MCF 10A (cell line): ENCODE results near the gene DUSP23. TPM values are rescaled to one million over a fixed set of nuclear protein-coding genes. Genes with fewer than 3 reads are reported as not detected.

ENCODE experiments used
- BruUV-seq: library from RNA; stranded (reverse); fragments of 400-500 nt; replicated peaks from 2 replicates; lab custom pipeline; 2021; lab: Mats Ljungman, UMichigan
- CTCF ChIA-PET: fragments of 300-600 bp; sonication (Branson Sonifier 250); formaldehyde crosslinking; extraction: SDS; loops from one replicate; lab custom pipeline; 2021; ENCODE audit warnings: antibody characterized with exemption, inconsistent platforms; lab: Yijun Ruan, JAX
- POLR2A ChIA-PET: fragments of 300-600, 350-650 bp; sonication (Branson Sonifier 250); formaldehyde crosslinking; extraction: SDS; loops from one replicate; lab custom pipeline; 2020; ENCODE audit warnings: antibody characterized with exemption, inconsistent platforms; lab: Yijun Ruan, JAX
- DNase-seq: peaks from one replicate; pipeline ENCODE4 v3.0.0-alpha.2; 2018; ENCODE audit not compliant: unreplicated experiment
- H3K27ac Mint-ChIP-seq: one replicate; pipeline ENCODE4 v1.8.0; 2022; ENCODE audit warnings: mild to moderate bottlenecking, low read depth, mixed read lengths; ENCODE audit not compliant: unreplicated experiment
- H3K27me3 Mint-ChIP-seq: one replicate; pipeline ENCODE4 v1.8.0; 2022; ENCODE audit warnings: mixed read lengths; ENCODE audit not compliant: insufficient read depth, unreplicated experiment
- H3K36me3 Mint-ChIP-seq: one replicate; pipeline ENCODE4 v1.8.0; 2022; ENCODE audit warnings: mild to moderate bottlenecking, moderate library complexity, mixed read lengths; ENCODE audit not compliant: insufficient read depth, unreplicated experiment
- H3K4me1 Mint-ChIP-seq: one replicate; pipeline ENCODE4 v1.8.0; 2022; ENCODE audit warnings: mixed read lengths; ENCODE audit not compliant: insufficient read depth, unreplicated experiment
- H3K4me3 Mint-ChIP-seq: one replicate; pipeline ENCODE4 v1.8.0; 2022; ENCODE audit warnings: mild to moderate bottlenecking, moderate library complexity, mixed read lengths; ENCODE audit not compliant: unreplicated experiment
- H3K9me3 Mint-ChIP-seq: one replicate; pipeline ENCODE4 v1.8.0; 2022; ENCODE audit warnings: mixed read lengths; ENCODE audit not compliant: unreplicated experiment
- intact Hi-C: fragments of 100-400 bp; cut with micrococcal nuclease; formaldehyde crosslinking; loops from 2 replicates; pipeline ENCODE4 v1.14.1; 2022
- total RNA-seq: library from RNA; stranded (reverse); gene quantifications from 2 replicates; pipeline ENCODE4 v1.2.3, GENCODE V29; 2022
- TF ChIP-seq, protein P1 (sequence below): fragments of 200-600 bp; IDR thresholded peaks from one replicate; pipeline ENCODE4 v1.8.0; 2022; ENCODE audit warnings: antibody characterized with exemption, mild to moderate bottlenecking; ENCODE audit not compliant: unreplicated experiment

DUSP23 gene
- total RNA-seq, 1 experiment from 2014 or later: 178 TPM

DNA sequence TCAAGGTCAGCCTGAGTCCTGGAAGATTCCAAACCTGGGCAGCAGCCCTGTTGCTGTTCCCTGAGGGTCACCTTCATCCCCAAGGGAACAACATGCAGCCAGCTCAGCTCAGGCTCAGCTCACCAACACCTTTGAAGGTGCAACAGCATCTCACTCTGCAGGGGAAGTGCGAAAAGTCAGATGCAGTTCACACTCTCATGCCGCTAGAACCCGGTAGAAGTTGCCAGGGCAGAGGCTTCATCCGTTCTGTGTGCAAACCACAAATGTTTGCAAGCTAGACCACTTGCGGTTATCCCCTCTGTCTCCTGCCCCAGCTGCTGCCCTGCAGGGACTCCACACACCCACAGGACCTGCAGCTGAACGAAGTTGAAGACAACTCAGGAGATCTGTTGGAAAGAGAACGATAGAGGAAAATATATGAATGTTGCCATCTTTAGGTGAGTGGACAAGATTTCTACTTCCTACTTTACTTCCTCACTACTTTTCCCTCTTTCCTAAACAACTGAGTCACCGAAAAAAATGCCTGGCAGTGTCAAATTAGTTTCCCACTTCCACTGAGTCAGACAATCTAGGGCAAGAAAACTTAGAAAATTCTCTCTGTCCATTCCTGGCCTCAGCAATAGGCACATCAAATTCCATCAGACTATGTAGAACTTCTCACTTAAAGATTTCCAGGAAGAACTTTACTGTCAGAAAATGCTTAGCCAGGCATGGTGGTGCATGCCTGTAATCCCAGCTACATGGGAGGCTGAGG lies 19.6 kb downstream of the DUSP23 start:
- H3K27ac Mint-ChIP-seq: no peak overlapping the region
- TF ChIP-seq, protein P1, sequence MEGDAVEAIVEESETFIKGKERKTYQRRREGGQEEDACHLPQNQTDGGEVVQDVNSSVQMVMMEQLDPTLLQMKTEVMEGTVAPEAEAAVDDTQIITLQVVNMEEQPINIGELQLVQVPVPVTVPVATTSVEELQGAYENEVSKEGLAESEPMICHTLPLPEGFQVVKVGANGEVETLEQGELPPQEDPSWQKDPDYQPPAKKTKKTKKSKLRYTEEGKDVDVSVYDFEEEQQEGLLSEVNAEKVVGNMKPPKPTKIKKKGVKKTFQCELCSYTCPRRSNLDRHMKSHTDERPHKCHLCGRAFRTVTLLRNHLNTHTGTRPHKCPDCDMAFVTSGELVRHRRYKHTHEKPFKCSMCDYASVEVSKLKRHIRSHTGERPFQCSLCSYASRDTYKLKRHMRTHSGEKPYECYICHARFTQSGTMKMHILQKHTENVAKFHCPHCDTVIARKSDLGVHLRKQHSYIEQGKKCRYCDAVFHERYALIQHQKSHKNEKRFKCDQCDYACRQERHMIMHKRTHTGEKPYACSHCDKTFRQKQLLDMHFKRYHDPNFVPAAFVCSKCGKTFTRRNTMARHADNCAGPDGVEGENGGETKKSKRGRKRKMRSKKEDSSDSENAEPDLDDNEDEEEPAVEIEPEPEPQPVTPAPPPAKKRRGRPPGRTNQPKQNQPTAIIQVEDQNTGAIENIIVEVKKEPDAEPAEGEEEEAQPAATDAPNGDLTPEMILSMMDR: no peak
- no peaks in the 10 kb centered on the region for H3K9me3 Mint-ChIP-seq
- DNase-seq: no peak
- ChIA-PET CTCF (interaction anchor here (0.6 to 27.0 kb wide), 32 partner anchors 9 to 798 kb away, joined by 3 to 1396 read pairs (median 26); partner anchors contain the start of genes DUSP23, SLAMF8 and TAGLN2), POLR2A (interaction anchor here (3.7 kb wide), 1 partner anchor 91 kb away, joined by 57 read pairs; no protein-coding TSS in a partner anchor)
- peaks cover 6% of the 10 kb centered on the region for H3K4me1 Mint-ChIP-seq
- intact Hi-C loops: no loop called here
- no TSS peak for BruUV-seq
- H3K27me3 Mint-ChIP-seq: no peaks in the 10 kb centered on the region
- no peaks in the 10 kb centered on the region for H3K36me3 Mint-ChIP-seq
- no peak overlapping the region for H3K4me3 Mint-ChIP-seq

- H3K27ac Mint-ChIP-seq: no peak within 1 kb of the TSS
- intact Hi-C loops: no loop called here
- CTCF ChIA-PET: interaction anchor here (0.6 to 27.0 kb wide), 22 partner anchors 11 to 732 kb away, joined by 3 to 1396 read pairs (median 4); partner anchors contain the start of gene DUSP23
Measured at GRCh38 chr1:159802111-159802510, 21.3 kb downstream of the DUSP23 start, which contains the start of gene FCRL6. FCRL6 (plus strand) TSS chr1:159802360; CDS start chr1:159802425, 65 bp downstream.

GRCh38 chr1:159803956-159804689 lies 23.4 kb downstream of the DUSP23 start:
- TF ChIP-seq, protein P1: no peak
- intact Hi-C loops: no loop called here
- peaks cover 6% of the 10 kb centered on the region for H3K4me1 Mint-ChIP-seq
- no peaks in the 10 kb centered on the region for H3K27me3 Mint-ChIP-seq
- no peak overlapping the region for H3K4me3 Mint-ChIP-seq
- H3K9me3 Mint-ChIP-seq: no peaks in the 10 kb centered on the region
- ChIA-PET POLR2A (interaction anchor here (0.7 to 1.6 kb wide), 2 partner anchors 11 to 642 kb away, joined by 3 to 4 read pairs; no protein-coding TSS in a partner anchor), CTCF (interaction anchor here (0.5 to 27.0 kb wide), 19 partner anchors 7 to 672 kb away, joined by 3 to 1396 read pairs (median 4); partner anchors contain the start of gene DUSP23)
- no peak overlapping the region for H3K27ac Mint-ChIP-seq
- DNase-seq: no peak
- BruUV-seq: no TSS peak
- H3K36me3 Mint-ChIP-seq: no peaks in the 10 kb centered on the region

More at GRCh38 chr1:159802111-159802510, 21.3 kb downstream of the DUSP23 start, which contains the start of gene FCRL6:
- Mint-ChIP-seq H3K36me3 (no peaks in the 10 kb centered on the region), H3K4me1 (peaks cover 6% of the 10 kb centered on the region), H3K4me3 (no peak within 1 kb of the TSS), H3K9me3 (no peaks in the 10 kb centered on the region), H3K27me3 (no peaks in the 10 kb centered on the region)
- POLR2A ChIA-PET: no interaction called here
- DNase-seq: no peak
- TF ChIP-seq, protein P1: no peak
- no TSS peak for BruUV-seq
